Astrocyte of the spinal cord (primary cell): ENCODE measurements around the gene SETX.

Experiments
- DNase-seq: peaks from one replicate; pipeline ENCODE4 v3.0.0; 2011; ENCODE audit warnings: low read depth, low spot score
- H3K4me3 ChIP-seq: 2 replicates; pipeline ENCODE4 v1.5.1; 2011; ENCODE audit warnings: low read depth, mild to moderate bottlenecking, low read length, moderate library complexity
- CTCF ChIP-seq: IDR thresholded peaks from 2 replicates; pipeline ENCODE4 v1.5.1; 2012; ENCODE audit warnings: low read depth, mild to moderate bottlenecking, low read length, inconsistent platforms
- in situ Hi-C: cut with HindIII; loops from 2 replicates; pipeline ENCODE4 v1.10.0; 2017; ENCODE audit warnings: low sequenced_read_pairs

Gene SETX

GRCh38 chr9:132230605-132231004 lies 124.2 kb downstream of the SETX start:
- DNase-seq, result no peak
- in situ Hi-C loops, result no loop called here
- no peak for TF ChIP-seq CTCF
- H3K4me3 ChIP-seq, result no peak overlapping the region

- in situ Hi-C loops, result no loop called here
- no peak for DNase-seq
- no peak for TF ChIP-seq CTCF
- H3K4me3 ChIP-seq, result no peak overlapping the region
Measured at GRCh38 chr9:132228062-132228461, 126.7 kb downstream of the SETX start.

GRCh38 chr9:132226571-132227430 lies 128.0 kb downstream of the SETX start:
- no peak for TF ChIP-seq CTCF
- H3K4me3 ChIP-seq, result no peak overlapping the region
- DNase-seq, result no peak
- in situ Hi-C loops, result no loop called here

GRCh38 chr9:132224645-132225044 lies 130.1 kb downstream of the SETX start:
- H3K4me3 ChIP-seq, result no peak overlapping the region
- in situ Hi-C loops, result no loop called here
- TF ChIP-seq CTCF, result no peak
- DNase-seq, result no peak

- in situ Hi-C loops, result no loop called here
- TF ChIP-seq CTCF, result no peak
- H3K4me3 ChIP-seq, result no peak overlapping the region
- DNase-seq, result no peak
Measured at GRCh38 chr9:132221941-132222340, 132.8 kb downstream of the SETX start.

- TF ChIP-seq CTCF, result no peak
- in situ Hi-C loops, result no loop called here
- no peak overlapping the region for H3K4me3 ChIP-seq
- no peak for DNase-seq
Measured at GRCh38 chr9:132218208-132218607, 136.6 kb downstream of the SETX start.
